ENCODE results near the gene NUP98. TPM values are rescaled to one million over a fixed set of nuclear protein-coding genes. Genes with fewer than 3 reads are reported as not detected.

The NUP98 gene
- total and polyA plus RNA-seq, 2 of the 13 experiments (the other 11 are each of a cell fraction or from before 2014, with no cell fraction given): 76.6 to 85.3 TPM

DNA sequence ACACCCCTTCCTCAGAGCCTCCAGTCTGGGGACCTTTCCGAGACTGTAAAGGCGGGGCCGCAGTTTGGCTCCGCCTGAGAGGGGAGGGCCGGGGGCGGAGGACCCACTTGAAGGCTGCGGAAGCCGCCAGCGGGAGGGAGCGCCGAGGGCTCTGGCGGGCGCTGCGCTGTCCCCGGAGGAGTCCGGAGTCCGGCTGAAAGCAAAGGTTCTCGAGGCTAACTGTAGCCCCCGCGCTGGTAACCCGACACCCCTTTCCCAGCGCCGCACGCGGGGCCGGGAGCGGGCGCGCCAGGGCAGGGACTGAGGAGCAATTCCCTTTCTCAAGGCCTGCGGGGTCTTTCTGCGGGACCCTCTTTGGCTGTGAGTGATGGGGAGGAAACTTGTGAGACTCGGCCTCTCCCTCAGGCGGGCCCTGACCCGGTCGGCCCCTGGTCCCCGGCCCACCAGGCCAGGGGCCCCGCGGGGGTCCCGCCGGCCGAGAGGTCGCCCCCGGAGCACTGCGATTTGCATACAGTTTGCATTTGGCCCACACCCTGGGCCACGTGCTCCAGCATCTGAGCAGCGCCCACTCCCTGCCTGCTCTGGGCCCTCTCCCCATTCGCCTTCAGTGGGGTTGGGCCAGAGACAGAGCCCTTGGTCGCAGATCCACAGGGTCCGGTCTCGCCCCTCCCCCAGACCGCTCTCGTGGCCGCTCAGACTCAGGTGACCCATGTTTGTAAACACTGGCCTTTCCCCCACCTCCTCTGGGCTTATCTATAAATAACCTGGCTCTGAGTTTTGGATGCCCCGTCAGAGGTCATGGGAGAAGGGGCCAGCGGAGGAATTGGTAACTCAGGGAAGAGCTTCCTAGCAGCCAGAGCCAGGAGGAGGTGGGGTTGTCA is 155.0 kb downstream of the NUP98 start (continued):
- TF ChIP-seq, protein P1, sequence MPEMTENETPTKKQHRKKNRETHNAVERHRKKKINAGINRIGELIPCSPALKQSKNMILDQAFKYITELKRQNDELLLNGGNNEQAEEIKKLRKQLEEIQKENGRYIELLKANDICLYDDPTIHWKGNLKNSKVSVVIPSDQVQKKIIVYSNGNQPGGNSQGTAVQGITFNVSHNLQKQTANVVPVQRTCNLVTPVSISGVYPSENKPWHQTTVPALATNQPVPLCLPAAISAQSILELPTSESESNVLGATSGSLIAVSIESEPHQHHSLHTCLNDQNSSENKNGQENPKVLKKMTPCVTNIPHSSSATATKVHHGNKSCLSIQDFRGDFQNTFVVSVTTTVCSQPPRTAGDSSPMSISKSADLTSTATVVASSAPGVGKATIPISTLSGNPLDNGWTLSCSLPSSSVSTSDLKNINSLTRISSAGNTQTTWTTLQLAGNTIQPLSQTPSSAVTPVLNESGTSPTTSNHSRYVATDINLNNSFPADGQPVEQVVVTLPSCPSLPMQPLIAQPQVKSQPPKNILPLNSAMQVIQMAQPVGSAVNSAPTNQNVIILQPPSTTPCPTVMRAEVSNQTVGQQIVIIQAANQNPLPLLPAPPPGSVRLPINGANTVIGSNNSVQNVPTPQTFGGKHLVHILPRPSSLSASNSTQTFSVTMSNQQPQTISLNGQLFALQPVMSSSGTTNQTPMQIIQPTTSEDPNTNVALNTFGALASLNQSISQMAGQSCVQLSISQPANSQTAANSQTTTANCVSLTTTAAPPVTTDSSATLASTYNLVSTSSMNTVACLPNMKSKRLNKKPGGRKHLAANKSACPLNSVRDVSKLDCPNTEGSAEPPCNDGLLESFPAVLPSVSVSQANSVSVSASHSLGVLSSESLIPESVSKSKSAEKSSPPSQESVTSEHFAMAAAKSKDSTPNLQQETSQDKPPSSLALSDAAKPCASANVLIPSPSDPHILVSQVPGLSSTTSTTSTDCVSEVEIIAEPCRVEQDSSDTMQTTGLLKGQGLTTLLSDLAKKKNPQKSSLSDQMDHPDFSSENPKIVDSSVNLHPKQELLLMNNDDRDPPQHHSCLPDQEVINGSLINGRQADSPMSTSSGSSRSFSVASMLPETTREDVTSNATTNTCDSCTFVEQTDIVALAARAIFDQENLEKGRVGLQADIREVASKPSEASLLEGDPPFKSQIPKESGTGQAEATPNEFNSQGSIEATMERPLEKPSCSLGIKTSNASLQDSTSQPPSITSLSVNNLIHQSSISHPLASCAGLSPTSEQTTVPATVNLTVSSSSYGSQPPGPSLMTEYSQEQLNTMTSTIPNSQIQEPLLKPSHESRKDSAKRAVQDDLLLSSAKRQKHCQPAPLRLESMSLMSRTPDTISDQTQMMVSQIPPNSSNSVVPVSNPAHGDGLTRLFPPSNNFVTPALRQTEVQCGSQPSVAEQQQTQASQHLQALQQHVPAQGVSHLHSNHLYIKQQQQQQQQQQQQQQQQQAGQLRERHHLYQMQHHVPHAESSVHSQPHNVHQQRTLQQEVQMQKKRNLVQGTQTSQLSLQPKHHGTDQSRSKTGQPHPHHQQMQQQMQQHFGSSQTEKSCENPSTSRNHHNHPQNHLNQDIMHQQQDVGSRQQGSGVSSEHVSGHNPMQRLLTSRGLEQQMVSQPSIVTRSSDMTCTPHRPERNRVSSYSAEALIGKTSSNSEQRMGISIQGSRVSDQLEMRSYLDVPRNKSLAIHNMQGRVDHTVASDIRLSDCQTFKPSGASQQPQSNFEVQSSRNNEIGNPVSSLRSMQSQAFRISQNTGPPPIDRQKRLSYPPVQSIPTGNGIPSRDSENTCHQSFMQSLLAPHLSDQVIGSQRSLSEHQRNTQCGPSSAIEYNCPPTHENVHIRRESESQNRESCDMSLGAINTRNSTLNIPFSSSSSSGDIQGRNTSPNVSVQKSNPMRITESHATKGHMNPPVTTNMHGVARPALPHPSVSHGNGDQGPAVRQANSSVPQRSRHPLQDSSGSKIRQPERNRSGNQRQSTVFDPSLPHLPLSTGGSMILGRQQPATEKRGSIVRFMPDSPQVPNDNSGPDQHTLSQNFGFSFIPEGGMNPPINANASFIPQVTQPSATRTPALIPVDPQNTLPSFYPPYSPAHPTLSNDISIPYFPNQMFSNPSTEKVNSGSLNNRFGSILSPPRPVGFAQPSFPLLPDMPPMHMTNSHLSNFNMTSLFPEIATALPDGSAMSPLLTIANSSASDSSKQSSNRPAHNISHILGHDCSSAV (CRISPR knock-in tag; IDR thresholded peaks at IDR 0.05; ENCODE audit: borderline replicate concordance): no peak
- TF ChIP-seq ZIK1 (CRISPR knock-in tag; IDR thresholded peaks at IDR 0.05; ENCODE audit: borderline replicate concordance, low read depth): no peak; the same call in 1 of the 2 replicates
- no peak for TF ChIP-seq ZNF496 (CRISPR knock-in tag; IDR thresholded peaks at IDR 0.05; ENCODE audit: insufficient replicate concordance)
- peak; percentile 91; the same call in 1 of the 2 replicates for TF ChIP-seq ZNF816 (CRISPR knock-in tag; IDR thresholded peaks at IDR 0.05; ENCODE audit: borderline replicate concordance)
- no peak for TF ChIP-seq TRIM24 (CRISPR knock-in tag; IDR thresholded peaks at IDR 0.05)
- TF ChIP-seq ZNF251 (CRISPR knock-in tag; IDR thresholded peaks at IDR 0.05): no peak
- TF ChIP-seq BHLHE40 (IDR thresholded peaks at IDR 0.05; ENCODE audit: low read length): peak; percentile 62
- TF ChIP-seq ZMYM2 (CRISPR knock-in tag; IDR thresholded peaks at IDR 0.05): no peak
- TF ChIP-seq MTF1 (CRISPR knock-in tag; IDR thresholded peaks at IDR 0.05): no peak
- peak; percentile 41; the same call in 1 of the 2 replicates for TF ChIP-seq FOXC1 (CRISPR knock-in tag; IDR thresholded peaks at IDR 0.05; ENCODE audit: borderline replicate concordance)
- no peak for TF ChIP-seq REL (CRISPR knock-in tag; conservative IDR thresholded peaks at IDR 0.05)
- no peak for TF ChIP-seq ZNF616 (CRISPR knock-in tag; IDR thresholded peaks at IDR 0.05; ENCODE audit: low read depth)
- no peak for TF ChIP-seq TP53 (CRISPR knock-in tag; conservative IDR thresholded peaks at IDR 0.05)
- no peak for TF ChIP-seq ZNF549 (CRISPR knock-in tag; IDR thresholded peaks at IDR 0.05)
- TF ChIP-seq, protein P2, sequence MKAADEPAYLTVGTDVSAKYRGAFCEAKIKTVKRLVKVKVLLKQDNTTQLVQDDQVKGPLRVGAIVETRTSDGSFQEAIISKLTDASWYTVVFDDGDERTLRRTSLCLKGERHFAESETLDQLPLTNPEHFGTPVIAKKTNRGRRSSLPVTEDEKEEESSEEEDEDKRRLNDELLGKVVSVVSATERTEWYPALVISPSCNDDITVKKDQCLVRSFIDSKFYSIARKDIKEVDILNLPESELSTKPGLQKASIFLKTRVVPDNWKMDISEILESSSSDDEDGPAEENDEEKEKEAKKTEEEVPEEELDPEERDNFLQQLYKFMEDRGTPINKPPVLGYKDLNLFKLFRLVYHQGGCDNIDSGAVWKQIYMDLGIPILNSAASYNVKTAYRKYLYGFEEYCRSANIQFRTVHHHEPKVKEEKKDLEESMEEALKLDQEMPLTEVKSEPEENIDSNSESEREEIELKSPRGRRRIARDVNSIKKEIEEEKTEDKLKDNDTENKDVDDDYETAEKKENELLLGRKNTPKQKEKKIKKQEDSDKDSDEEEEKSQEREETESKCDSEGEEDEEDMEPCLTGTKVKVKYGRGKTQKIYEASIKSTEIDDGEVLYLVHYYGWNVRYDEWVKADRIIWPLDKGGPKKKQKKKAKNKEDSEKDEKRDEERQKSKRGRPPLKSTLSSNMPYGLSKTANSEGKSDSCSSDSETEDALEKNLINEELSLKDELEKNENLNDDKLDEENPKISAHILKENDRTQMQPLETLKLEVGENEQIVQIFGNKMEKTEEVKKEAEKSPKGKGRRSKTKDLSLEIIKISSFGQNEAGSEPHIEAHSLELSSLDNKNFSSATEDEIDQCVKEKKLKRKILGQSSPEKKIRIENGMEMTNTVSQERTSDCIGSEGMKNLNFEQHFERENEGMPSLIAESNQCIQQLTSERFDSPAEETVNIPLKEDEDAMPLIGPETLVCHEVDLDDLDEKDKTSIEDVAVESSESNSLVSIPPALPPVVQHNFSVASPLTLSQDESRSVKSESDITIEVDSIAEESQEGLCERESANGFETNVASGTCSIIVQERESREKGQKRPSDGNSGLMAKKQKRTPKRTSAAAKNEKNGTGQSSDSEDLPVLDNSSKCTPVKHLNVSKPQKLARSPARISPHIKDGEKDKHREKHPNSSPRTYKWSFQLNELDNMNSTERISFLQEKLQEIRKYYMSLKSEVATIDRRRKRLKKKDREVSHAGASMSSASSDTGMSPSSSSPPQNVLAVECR (CRISPR knock-in tag; IDR thresholded peaks at IDR 0.05; ENCODE audit: borderline replicate concordance): peak; percentile 70
- no peak for TF ChIP-seq KAT2B (IDR thresholded peaks at IDR 0.05; ENCODE audit: borderline replicate concordance, low read depth, low read length)
- TF ChIP-seq HOXA3 (CRISPR knock-in tag; IDR thresholded peaks at IDR 0.05): peak; percentile 60
